Measurements from ENCODE around the gene CAMK2N2.

GRCh38 chr3:184241141-184241446 is 20.3 kb downstream of the CAMK2N2 start:
- TF ChIP-seq CTCF (IDR thresholded peaks at IDR 0.05; ENCODE audit: low read length) = no peak
- TF ChIP-seq EZH2 (IDR thresholded peaks at IDR 0.05; ENCODE audit: borderline replicate concordance, low read length) = no peak

Data from OCI-LY1 (cell line).